AG08395 (cell line): ENCODE results near the gene NR1H3.

Experiments used
- DNase-seq: peaks from one replicate; pipeline ENCODE4 v3.0.0; 2012; ENCODE audit warnings: mixed read lengths, low spot score

The NR1H3 gene

GRCh38 chr11:47269829-47270305 lies 12.1 kb downstream of the NR1H3 start, which contains the start of gene MADD:
MADD (plus strand) TSS chr11:47270133.
- DNase-seq = peak; percentile 94

DNA sequence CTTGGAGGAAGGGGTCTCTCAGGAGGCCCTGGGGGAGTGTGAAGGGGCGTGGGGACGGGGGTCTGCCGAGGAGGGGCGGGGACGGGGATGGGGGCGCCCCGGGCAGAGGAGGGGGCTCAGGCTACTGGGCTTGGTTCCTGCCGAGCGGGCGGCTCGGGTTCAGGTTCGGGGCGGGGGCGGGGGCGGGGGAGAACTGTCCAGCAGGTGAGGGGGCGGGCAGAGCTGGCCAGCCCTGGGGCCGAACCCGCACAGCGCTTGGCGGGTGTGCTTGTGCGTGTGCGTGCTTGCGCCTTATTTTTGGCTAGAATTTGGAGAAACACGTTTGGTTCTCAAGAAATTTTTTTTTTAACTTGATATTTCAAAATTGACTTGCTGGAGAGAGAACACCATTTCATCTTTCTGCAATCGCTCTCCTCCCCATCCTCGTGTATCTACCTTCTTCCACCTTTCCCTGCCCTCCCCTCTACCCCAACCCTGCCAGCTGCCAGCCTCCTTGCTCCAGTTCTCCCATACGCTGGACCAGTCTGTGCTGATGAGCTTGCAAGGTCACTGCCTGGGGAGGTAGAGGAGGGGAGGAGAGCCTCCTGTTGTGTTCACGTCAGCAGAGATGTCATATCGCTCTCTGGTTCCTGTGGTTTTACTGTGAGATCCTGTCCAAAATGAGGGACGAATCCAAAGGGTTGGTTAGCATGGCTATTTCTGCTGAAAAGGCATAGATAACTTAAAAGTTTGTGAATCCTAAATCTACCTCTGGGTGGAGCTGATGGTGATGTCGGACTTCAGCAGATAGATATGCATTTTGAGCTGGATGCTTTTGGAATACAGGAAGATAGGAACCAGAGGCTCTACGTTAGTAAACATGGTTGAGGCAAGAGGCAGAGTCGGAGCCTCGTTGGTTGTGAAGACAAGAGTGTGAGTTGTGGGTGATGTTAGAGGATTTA lies 12.8 kb downstream of the NR1H3 start:
- DNase-seq = peak; percentile 40

DNA sequence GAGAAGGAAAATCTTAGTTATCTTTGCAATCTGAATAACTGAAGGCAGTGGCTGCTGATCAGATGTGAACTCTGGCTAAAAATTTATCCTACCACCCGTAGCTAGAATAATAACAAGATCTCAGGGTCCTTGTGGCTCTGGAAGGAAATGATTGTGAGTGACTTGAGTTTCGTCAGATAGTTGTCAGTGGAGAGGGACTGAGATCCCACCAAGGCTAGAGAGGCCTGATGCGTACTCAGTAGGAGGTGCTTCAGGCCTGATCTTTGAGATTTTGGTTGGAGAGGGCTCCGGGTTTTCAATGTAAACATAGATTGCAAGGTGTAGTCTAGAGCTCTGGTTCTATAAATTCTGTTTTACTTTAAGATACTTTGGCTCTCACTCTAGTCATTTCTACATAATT lies 13.5 kb downstream of the NR1H3 start:
- DNase-seq = no peak

DNA sequence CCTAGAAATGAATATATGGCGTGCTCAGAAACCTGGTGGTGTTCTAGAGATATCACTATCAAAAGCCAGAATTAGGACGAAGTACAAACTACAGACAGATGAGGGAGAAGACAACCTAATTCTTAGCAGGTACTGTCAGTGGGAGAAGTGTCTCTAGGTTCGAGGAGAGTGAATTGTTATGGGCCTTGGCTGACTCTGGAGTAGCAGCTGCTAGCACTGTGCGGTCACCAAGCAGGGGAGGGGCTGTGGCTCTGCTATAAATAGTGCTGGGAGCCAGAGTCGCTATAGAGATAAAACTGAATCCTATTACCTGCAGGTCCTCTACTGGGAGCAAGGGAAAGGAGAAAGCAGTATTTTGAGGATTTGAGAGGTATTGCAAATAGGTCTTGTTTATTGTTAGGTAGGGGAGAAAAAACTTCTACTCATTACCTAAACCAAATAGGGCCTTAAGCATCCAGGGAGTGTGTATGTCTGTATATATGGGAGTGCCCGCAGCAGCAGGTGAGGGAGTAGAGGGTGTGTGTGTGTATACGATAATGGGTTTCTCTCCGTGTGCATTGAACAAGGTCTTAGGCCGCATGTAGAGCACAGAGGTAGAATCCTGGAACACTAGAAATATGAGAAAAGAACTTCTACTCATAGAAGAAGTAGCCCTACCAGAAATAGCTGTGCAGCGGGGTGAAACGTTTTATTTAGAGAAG lies 14.3 kb downstream of the NR1H3 start:
- DNase-seq = no peak

DNA sequence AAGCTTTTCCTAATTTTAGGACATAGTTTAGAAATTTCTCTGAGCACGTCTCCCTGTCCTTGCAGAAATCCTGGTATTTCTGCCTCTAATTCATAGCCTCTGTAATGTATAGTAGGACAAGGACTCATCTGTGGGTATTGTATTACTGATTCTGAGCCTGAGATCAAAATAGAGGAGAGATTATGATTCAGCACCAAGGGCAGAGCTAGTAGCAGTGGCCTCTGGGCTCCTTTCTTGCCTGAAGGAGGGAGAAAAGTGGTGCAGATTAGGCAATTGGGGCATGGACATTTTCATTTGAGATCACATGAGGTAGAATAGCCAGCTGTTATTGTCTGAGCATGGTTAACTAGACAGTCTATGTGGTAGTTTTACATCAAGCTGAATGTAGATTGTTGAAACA lies 14.9 kb downstream of the NR1H3 start:
- DNase-seq = peak; percentile 25

DNA sequence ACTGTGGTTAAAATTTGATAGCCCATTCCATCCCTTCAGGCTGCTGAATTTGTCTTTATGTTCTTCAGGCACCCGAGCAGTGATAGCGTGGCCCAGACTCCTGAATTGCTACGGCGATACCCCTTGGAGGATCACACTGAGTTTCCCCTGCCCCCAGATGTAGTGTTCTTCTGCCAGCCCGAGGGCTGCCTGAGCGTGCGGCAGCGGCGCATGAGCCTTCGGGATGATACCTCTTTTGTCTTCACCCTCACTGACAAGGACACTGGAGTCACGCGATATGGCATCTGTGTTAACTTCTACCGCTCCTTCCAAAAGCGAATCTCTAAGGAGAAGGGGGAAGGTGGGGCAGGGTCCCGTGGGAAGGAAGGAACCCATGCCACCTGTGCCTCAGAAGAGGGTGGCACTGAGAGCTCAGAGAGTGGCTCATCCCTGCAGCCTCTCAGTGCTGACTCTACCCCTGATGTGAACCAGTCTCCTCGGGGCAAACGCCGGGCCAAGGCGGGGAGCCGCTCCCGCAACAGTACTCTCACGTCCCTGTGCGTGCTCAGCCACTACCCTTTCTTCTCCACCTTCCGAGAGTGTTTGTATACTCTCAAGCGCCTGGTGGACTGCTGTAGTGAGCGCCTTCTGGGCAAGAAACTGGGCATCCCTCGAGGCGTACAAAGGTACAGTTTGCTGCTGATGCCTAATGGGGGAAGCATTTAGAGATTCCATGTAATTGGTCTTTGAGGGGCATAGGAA lies 16.9 kb downstream of the NR1H3 start:
- no peak for DNase-seq

- no peak for DNase-seq
Observed at GRCh38 chr11:47276923-47277322, 19.1 kb downstream of the NR1H3 start.

DNA sequence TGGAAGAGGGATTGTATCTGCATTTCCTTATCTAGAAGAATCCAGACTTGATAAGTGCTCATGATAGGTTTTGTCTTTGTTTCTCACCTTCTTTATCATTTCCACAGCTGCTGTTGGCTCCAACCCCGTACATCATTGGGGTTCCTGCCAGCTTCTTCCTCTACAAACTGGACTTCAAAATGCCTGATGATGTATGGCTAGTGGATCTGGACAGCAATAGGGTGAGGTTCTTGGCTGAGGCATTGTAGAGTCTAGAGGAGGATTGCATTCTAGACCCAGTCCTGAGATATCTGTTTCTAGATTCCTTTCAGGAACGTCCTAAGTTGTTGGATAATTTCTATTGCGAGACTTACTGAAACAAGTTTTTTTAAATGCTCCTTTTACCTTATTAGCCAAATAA lies 20.3 kb downstream of the NR1H3 start:
- DNase-seq = no peak

DNA sequence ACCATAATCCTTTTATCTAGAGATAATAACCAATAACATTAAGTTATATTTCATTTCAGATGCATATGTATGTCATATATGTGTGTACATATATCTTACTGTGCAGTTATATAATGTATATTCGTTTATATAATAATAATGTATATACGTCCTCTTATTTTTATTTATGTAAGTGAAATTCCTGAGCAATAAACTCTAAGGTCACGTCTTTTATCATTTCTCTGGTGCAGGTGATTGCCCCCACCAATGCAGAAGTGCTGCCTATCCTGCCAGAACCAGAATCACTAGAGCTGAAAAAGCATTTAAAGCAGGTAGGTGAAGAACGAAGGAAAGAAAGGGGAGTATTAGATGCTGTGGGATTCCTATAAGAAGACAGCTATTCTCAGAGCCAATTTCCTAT lies 21.0 kb downstream of the NR1H3 start:
- no peak for DNase-seq

DNA sequence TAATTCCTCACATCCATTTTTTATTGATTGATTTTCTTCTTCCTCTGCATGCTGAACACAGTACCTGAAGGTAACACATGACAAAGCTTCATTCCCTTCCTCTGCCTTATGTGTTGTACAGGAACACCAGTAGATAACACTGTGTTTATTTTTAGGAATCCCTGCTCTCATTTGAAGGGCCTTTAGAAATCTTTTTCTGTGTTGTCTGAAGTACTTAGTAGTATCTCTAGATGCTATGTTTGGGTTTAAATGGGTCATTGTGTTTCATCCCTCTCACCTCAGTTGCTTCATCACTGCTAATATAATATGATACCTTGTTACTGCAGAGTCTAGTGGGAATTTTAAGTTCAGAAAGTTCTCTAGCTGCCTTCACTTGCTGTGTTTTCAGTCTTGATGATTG lies 22.3 kb downstream of the NR1H3 start:
- DNase-seq = no peak

DNA sequence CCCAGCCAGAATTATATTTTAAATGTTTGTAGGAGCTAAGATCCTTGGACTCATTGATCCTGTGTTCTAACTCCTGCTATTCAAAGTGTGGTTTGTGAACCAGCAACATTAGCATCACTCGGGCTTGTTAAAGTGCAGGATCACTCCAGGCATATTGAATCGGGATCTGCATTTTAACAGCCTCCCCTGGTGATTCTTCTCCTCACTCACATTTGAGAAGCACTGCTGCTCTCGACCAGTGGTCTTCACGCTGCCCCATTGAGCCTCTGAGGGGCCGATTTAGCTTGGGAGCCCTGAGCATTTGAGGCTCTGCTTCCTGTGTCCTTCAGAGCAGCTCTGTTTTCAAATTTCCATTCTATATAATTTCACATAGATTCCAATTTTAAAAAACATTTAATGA lies 23.1 kb downstream of the NR1H3 start:
- DNase-seq = no peak

DNA sequence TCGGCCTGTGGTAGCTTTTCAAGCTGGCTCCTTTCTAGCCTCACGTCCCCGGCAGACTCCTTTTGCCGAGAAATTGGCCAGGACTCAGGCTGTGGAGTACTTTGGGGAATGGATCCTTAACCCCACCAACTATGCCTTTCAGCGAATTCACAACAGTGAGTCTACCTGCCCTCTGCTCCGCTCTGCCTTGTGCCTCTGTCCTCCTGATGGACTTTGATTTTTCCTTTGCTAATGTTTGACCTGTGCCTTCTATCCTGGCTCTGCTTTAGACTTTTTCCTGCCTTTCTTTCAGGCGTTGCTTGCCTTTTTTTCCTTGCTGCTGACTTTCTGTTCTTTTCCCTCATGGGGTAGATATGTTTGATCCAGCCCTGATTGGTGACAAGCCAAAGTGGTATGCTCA lies 24.7 kb downstream of the NR1H3 start:
- DNase-seq = no peak

DNA sequence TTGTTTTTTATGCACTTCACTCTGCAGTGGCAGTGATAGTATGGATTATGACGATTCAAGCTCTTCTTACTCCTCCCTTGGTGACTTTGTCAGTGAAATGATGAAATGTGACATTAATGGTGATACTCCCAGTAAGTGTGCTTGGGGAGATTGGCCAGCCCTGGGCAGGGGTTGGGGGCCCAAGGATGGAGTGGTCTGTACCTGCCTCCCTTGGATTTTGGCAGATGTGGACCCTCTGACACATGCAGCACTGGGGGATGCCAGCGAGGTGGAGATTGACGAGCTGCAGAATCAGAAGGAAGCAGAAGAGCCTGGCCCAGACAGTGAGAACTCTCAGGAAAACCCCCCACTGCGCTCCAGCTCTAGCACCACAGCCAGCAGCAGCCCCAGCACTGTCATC lies 26.4 kb downstream of the NR1H3 start:
- no peak for DNase-seq

GRCh38 chr11:47285969-47286770 lies 28.4 kb downstream of the NR1H3 start:
- no peak for DNase-seq

DNA sequence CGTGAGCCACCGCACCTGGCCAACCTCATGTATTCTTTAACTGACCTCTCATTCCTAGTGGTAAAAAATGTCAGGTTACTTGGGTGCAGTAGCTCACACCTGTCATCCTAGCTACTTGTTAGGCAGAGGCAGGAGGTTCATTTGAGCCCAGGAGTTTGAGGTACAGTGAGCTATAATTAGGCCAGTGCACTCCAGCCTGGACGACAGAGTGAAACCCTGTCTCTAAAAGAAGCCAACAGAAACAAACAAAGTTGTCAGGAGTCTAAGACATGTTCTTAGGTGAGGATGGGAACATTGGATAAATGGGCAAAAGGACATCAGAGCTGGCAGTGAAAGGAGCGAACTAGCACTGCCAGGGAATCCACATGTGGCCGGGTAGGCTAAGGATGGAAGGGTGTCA lies 30.3 kb downstream of the NR1H3 start:
- no peak for DNase-seq

DNA sequence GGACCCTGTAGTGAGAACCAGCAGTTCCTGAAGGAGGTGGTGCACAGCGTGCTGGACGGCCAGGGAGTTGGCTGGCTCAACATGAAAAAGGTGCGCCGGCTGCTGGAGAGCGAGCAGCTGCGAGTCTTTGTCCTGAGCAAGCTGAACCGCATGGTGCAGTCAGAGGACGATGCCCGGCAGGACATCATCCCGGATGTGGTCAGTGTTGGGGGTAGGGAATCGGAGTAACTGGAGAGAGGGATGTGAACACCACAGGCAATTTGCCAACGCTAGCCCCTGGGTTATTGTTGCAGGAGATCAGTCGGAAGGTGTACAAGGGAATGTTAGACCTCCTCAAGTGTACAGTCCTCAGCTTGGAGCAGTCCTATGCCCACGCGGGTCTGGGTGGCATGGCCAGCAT lies 32.1 kb downstream of the NR1H3 start:
- no peak for DNase-seq

- DNase-seq = no peak
Observed at GRCh38 chr11:47295385-47295784, 37.6 kb downstream of the NR1H3 start.

- no peak for DNase-seq
Observed at GRCh38 chr11:47296045-47296444, 38.2 kb downstream of the NR1H3 start.

- no peak for DNase-seq
Observed at GRCh38 chr11:47299078-47299477, 41.3 kb downstream of the NR1H3 start.

GRCh38 chr11:47302853-47303252 lies 45.1 kb downstream of the NR1H3 start:
- DNase-seq = no peak

GRCh38 chr11:47305734-47306483 lies 48.1 kb downstream of the NR1H3 start:
- no peak for DNase-seq
